ENCODE results near the gene EIF4E2. TPM values are rescaled to one million over a fixed set of nuclear protein-coding genes. Genes with fewer than 3 reads are reported as not detected.
A peak's percentile ranks its signal among the peaks of the same experiment; 100 is the strongest.

The EIF4E2 gene
- total and polyA plus RNA-seq, 2 of the 13 experiments (the other 11 are each of a cell fraction or from before 2014, with no cell fraction given) = 25.0 to 101 TPM

DNA sequence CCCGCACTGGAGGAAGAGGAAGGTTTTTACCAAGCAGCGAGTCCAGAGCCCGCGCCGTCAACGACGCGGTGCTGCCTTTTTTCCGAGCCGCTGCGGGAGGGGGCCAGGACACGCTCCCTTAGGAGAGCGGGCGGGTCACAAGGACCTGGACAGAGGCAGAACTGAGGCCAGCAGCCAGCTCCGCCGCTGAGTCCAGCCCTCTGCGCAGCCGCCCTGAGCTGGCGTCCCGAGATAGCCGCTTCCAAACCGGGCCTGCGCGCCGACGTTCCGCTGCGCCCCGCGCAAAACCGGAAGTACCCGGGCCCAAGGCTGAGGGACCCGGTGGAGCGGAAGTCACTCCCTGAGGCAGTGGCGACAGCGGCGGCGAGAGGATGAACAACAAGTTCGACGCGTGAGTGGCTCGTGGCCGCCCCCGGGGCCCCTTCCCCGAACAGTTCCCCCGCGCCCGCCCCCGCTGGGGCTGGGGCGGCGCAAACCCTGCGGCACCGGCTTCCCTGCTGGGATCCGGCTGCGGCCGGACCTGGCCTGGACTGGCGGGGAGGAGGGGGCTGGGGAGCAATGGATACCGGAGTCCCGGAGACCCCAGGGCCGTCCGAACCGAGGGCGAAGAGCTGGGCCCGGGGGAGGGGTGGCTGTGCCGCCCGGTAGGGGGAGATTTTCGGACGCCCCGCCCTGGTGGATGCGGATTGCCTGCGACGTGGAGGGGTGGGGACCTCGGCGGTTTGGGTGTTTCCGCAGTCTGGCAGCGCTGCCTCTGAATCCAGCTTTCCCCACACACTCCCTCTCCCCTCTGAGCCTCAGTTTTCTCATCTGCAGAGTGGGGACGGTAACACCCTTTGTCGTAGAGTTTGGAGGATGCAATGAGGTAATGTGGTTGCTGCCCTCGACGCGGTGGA, at the start of gene EIF4E2, which contains the start of gene TIGD1 (continued):
- TF ChIP-seq, protein P1, sequence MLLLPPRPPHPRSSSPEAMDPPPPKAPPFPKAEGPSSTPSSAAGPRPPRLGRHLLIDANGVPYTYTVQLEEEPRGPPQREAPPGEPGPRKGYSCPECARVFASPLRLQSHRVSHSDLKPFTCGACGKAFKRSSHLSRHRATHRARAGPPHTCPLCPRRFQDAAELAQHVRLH (CRISPR knock-in tag; IDR thresholded peaks at IDR 0.05; ENCODE audit: borderline replicate concordance, low read depth) = peak; percentile 99
- peak; percentile 95; the same call in 1 of the 2 replicates for TF ChIP-seq ZFP36L2 (CRISPR knock-in tag; IDR thresholded peaks at IDR 0.05)
- TF ChIP-seq SMAD9 (CRISPR knock-in tag; IDR thresholded peaks at IDR 0.05) = no peak
- TF ChIP-seq SOX13 (IDR thresholded peaks at IDR 0.05) = no peak
- TF ChIP-seq SOX13 (CRISPR knock-in tag; conservative IDR thresholded peaks at IDR 0.05 in 1 of 2, IDR thresholded peaks at IDR 0.05 in 1 of 2) = peak in 1 of 2 experiments; percentile 82; a peak in 2 of 4 replicates
- TF ChIP-seq, protein P2, sequence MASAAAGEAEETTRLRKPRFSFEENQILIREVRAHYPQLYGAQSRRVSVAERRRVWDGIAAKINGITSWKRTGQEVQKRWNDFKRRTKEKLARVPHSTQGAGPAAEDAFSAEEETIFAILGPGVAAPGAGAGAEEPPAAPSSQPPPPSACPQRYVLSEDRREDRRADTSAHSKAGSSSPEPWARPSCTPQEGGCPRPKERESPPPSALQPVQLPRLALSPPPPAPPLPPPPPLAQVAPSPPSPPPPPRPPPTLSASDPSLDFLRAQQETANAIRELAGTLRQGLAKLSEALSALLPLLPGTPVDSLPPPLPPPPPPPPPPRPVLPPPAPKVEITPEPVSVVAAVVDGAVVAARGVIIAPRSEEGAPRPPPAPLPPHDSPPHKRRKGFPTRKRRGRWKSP (CRISPR knock-in tag; IDR thresholded peaks at IDR 0.05) = peak; percentile 99
- peak; percentile 100 for TF ChIP-seq ZNF607 (CRISPR knock-in tag; IDR thresholded peaks at IDR 0.05; ENCODE audit: borderline replicate concordance)
- TF ChIP-seq ZNF256 (CRISPR knock-in tag; conservative IDR thresholded peaks at IDR 0.05) = peak; percentile 97
- TF ChIP-seq MTF2 (CRISPR knock-in tag; IDR thresholded peaks at IDR 0.05; ENCODE audit: borderline replicate concordance) = peak; percentile 99
- peak; percentile 95 for TF ChIP-seq ZFP62 (CRISPR knock-in tag; IDR thresholded peaks at IDR 0.05)
- TF ChIP-seq, protein P3, sequence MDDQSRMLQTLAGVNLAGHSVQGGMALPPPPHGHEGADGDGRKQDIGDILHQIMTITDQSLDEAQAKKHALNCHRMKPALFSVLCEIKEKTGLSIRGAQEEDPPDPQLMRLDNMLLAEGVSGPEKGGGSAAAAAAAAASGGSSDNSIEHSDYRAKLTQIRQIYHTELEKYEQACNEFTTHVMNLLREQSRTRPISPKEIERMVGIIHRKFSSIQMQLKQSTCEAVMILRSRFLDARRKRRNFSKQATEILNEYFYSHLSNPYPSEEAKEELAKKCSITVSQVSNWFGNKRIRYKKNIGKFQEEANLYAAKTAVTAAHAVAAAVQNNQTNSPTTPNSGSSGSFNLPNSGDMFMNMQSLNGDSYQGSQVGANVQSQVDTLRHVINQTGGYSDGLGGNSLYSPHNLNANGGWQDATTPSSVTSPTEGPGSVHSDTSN (CRISPR knock-in tag; IDR thresholded peaks at IDR 0.05; ENCODE audit: borderline replicate concordance) = peak; percentile 92
- TF ChIP-seq ZNF484 (CRISPR knock-in tag; IDR thresholded peaks at IDR 0.05; ENCODE audit: borderline replicate concordance, low read depth) = peak; percentile 86
- peak; percentile 87 for TF ChIP-seq ZNF577 (CRISPR knock-in tag; IDR thresholded peaks at IDR 0.05; ENCODE audit: borderline replicate concordance, low read depth)
- TF ChIP-seq ZNF781 (CRISPR knock-in tag; IDR thresholded peaks at IDR 0.05; ENCODE audit: borderline replicate concordance, not compliant biosample characterization) = peak; percentile 96
- TF ChIP-seq ZNF780A (CRISPR knock-in tag; IDR thresholded peaks at IDR 0.05) = peak; percentile 98
- no peak for TF ChIP-seq EZH2 (conservative IDR thresholded peaks at IDR 0.05; ENCODE audit: low read depth, low read length)
- peak; percentile 99 for TF ChIP-seq ZNF546 (CRISPR knock-in tag; conservative IDR thresholded peaks at IDR 0.05)
- peak; percentile 87; the same call in 1 of the 2 replicates for TF ChIP-seq ZNF570 (CRISPR knock-in tag; IDR thresholded peaks at IDR 0.05; ENCODE audit: borderline replicate concordance)
- no peak for TF ChIP-seq PHB2 (IDR thresholded peaks at IDR 0.05; ENCODE audit: partially characterized antibody)
- TF ChIP-seq, protein P4, sequence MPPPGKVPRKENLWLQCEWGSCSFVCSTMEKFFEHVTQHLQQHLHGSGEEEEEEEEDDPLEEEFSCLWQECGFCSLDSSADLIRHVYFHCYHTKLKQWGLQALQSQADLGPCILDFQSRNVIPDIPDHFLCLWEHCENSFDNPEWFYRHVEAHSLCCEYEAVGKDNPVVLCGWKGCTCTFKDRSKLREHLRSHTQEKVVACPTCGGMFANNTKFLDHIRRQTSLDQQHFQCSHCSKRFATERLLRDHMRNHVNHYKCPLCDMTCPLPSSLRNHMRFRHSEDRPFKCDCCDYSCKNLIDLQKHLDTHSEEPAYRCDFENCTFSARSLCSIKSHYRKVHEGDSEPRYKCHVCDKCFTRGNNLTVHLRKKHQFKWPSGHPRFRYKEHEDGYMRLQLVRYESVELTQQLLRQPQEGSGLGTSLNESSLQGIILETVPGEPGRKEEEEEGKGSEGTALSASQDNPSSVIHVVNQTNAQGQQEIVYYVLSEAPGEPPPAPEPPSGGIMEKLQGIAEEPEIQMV (CRISPR knock-in tag; IDR thresholded peaks at IDR 0.05; ENCODE audit: low read depth) = peak; percentile 94
- peak; percentile 99 for TF ChIP-seq TOPORS (CRISPR knock-in tag; IDR thresholded peaks at IDR 0.05)
- TF ChIP-seq ZNF431 (CRISPR knock-in tag; IDR thresholded peaks at IDR 0.05; ENCODE audit: borderline replicate concordance, low read depth) = peak; percentile 99
- TF ChIP-seq ZNF839 (CRISPR knock-in tag; IDR thresholded peaks at IDR 0.05; ENCODE audit: borderline replicate concordance) = peak; percentile 83
- TF ChIP-seq, protein P5, sequence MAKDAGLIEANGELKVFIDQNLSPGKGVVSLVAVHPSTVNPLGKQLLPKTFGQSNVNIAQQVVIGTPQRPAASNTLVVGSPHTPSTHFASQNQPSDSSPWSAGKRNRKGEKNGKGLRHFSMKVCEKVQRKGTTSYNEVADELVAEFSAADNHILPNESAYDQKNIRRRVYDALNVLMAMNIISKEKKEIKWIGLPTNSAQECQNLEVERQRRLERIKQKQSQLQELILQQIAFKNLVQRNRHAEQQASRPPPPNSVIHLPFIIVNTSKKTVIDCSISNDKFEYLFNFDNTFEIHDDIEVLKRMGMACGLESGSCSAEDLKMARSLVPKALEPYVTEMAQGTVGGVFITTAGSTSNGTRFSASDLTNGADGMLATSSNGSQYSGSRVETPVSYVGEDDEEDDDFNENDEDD (CRISPR knock-in tag; IDR thresholded peaks at IDR 0.05; ENCODE audit: borderline replicate concordance) = peak; percentile 97

Measured in HepG2 (cell line).